ENCODE data around the gene OR2B6. TPM values are rescaled to one million over a fixed set of nuclear protein-coding genes. Genes with fewer than 3 reads are reported as not detected.

OR2B6 gene
- total and polyA plus RNA-seq, 4 donors, result not detected

- DNase-seq (ENCODE audit: low read depth in 4 of 6, low spot score in 6 of 6), result peak in 1 of 6 donors; percentile 54
- Histone ChIP-seq H3K4me1 (ENCODE audit: control insufficient read depth, insufficient read depth, low read length) (no peaks in the 10 kb centered on the region), H3K9me3 (ENCODE audit: control insufficient read depth, insufficient read depth, low read length) (no peaks in the 10 kb centered on the region), H3K36me3 (ENCODE audit: control insufficient read depth, insufficient read depth, low read length) (no peaks in the 10 kb centered on the region), H3K27me3 (ENCODE audit: control insufficient read depth, insufficient read depth, low read length) (no peaks in the 10 kb centered on the region), H3K4me3 (ENCODE audit: low read depth, low read length) (no peak overlapping the region), H3K27ac (ENCODE audit: low read depth, low read length) (no peak overlapping the region)
- no CpG with 5 or more reads among the region's 1 CpG for whole genome bisulfite sequencing (ENCODE audit: insufficient coverage)
Observed at GRCh38 chr6:27980111-27980510, 23.1 kb downstream of the OR2B6 start.

DNA sequence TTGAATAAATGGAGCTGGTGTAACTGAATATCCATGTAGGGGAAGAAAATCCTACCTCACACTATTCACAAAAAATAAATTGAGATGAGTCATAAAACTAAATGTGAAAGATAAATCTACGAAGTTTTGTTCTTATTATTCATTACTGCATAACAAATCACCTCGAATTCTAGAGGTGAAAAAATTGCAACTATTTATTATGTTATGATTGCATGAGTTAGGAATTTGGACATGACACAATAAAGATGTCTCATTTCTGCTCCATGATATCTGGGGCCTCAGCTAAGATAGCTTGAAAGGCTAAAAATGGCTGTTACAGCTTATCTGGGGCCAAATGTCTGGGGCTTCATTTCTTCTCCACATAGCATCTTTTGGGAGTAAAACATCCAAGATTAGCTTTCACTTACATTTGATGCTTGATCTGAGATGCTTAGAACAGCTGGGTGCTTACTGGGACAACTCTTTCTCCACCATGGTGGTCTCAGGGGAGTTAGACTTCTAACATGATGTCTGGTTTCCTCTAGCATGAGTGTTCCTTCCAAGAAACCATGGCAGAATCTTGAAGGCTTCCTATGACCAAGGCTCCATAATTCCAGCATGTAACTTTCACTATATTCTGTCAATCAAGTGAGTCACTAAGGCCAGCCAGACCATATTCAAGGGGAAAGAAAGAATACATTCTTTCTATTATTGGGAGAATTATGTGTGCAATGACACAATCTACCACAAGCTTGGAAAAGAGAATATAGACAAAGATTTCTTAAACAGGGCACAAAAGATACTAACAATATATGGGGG, 30.1 kb downstream of the OR2B6 start:
- no CpG with 5 or more reads among the region's 2 CpGs for WGBS (ENCODE audit: insufficient coverage)

DNA sequence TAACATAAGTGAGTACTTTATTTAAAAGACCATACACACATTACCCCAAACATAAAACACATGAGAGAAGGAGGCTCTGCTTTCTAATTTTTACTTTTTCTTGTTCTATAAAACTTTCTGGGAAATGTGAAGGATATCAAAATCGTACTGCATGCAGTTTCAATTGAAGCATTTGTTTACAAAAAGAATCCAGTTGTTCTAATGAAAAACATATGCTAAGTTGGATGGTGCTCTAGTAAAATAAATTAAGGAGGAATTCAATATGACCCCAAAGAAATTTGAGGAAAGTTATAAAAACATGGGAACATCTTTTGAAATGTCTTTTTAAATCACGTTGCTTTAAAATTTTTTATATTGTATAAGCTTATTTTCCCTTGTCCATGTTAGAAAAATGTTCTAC, 37.6 kb downstream of the OR2B6 start:
- Histone ChIP-seq H3K36me3 (ENCODE audit: control insufficient read depth, insufficient read depth, low read length) (no peaks in the 10 kb centered on the region), H3K27me3 (ENCODE audit: control insufficient read depth, insufficient read depth, low read length) (peaks cover 4% of the 10 kb centered on the region), H3K27ac (ENCODE audit: low read depth, low read length) (no peak overlapping the region), H3K4me3 (ENCODE audit: low read depth, low read length) (no peak overlapping the region), H3K9me3 (ENCODE audit: control insufficient read depth, insufficient read depth, low read length) (no peaks in the 10 kb centered on the region), H3K4me1 (ENCODE audit: control insufficient read depth, insufficient read depth, low read length) (no peaks in the 10 kb centered on the region)
- no CpG with 5 or more reads among the region's 2 CpGs for WGBS (ENCODE audit: insufficient coverage)
- no peak for DNase-seq (ENCODE audit: low read depth in 4 of 6, low spot score in 6 of 6)

More for the DNA sequence above, 30.1 kb downstream of the OR2B6 start:
- Histone ChIP-seq H3K4me3 (ENCODE audit: low read depth, low read length) (no peak overlapping the region), H3K27me3 (ENCODE audit: control insufficient read depth, insufficient read depth, low read length) (peaks cover 2% of the 10 kb centered on the region), H3K9me3 (ENCODE audit: control insufficient read depth, insufficient read depth, low read length) (no peaks in the 10 kb centered on the region), H3K27ac (ENCODE audit: low read depth, low read length) (no peak overlapping the region), H3K36me3 (ENCODE audit: control insufficient read depth, insufficient read depth, low read length) (no peaks in the 10 kb centered on the region), H3K4me1 (ENCODE audit: control insufficient read depth, insufficient read depth, low read length) (no peaks in the 10 kb centered on the region)
- DNase-seq (ENCODE audit: low read depth in 4 of 6, low spot score in 6 of 6), result no peak

DNA sequence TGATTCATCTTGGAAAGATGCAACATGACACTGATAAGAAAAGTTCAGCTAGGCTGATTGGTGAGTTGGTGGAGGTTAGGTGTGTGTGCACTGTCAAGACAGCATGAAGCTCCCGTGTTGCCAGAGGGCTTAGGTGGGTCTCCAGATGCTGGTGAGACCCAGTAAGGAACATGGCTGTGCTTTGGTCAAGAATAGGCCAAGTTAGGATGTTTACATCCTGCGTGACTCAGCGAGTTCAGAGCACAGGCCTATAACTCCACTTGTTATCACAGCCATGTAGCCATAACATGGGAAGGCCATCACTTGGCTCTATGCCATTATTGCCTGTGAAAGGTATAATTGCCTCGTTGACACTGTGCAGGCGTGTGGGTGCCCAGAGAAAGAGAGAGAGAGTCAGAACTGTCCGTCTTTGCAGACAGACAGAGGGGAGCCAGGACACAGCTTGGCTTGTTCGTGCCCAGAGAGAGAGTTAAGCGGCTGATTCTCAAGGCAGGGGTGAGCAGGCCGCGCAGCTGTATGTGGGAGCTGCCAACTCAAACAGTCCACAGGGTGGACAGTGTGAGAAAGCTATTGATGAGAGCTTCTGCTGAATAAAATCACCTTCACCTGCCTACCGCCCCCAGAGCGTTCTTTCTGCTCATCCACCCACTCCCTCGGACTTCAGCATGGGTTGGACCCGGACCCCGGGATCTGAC, 43.5 kb downstream of the OR2B6 start:
- Histone ChIP-seq H3K9me3 (ENCODE audit: control insufficient read depth, insufficient read depth, low read length) (no peaks in the 10 kb centered on the region), H3K36me3 (ENCODE audit: control insufficient read depth, insufficient read depth, low read length) (no peaks in the 10 kb centered on the region), H3K4me3 (ENCODE audit: low read depth, low read length) (no peak overlapping the region), H3K27ac (ENCODE audit: low read depth, low read length) (no peak overlapping the region), H3K4me1 (ENCODE audit: control insufficient read depth, insufficient read depth, low read length) (peaks cover 2% of the 10 kb centered on the region), H3K27me3 (ENCODE audit: control insufficient read depth, insufficient read depth, low read length) (peaks cover 2% of the 10 kb centered on the region)
- DNase-seq (ENCODE audit: low read depth in 4 of 6, low spot score in 6 of 6), result peak in 1 of 6 donors; percentile 1
- 84% methylated on average over 11 of the region's 15 CpGs for WGBS (ENCODE audit: insufficient coverage)

GRCh38 chr6:28001351-28001750, 44.3 kb downstream of the OR2B6 start:
- no peak for DNase-seq (ENCODE audit: low read depth in 4 of 6, low spot score in 6 of 6)
- H3K27me3 ChIP-seq (ENCODE audit: control insufficient read depth, insufficient read depth, low read length), result peaks cover 2% of the 10 kb centered on the region
- H3K4me3 ChIP-seq (ENCODE audit: low read depth, low read length), result no peak overlapping the region
- no peaks in the 10 kb centered on the region for H3K36me3 ChIP-seq (ENCODE audit: control insufficient read depth, insufficient read depth, low read length)
- no peaks in the 10 kb centered on the region for H3K9me3 ChIP-seq (ENCODE audit: control insufficient read depth, insufficient read depth, low read length)
- no peak overlapping the region for H3K27ac ChIP-seq (ENCODE audit: low read depth, low read length)
- 89% methylated on average over 15 of the region's 15 CpGs for WGBS (ENCODE audit: insufficient coverage)
- H3K4me1 ChIP-seq (ENCODE audit: control insufficient read depth, insufficient read depth, low read length), result peaks cover 2% of the 10 kb centered on the region

DNA sequence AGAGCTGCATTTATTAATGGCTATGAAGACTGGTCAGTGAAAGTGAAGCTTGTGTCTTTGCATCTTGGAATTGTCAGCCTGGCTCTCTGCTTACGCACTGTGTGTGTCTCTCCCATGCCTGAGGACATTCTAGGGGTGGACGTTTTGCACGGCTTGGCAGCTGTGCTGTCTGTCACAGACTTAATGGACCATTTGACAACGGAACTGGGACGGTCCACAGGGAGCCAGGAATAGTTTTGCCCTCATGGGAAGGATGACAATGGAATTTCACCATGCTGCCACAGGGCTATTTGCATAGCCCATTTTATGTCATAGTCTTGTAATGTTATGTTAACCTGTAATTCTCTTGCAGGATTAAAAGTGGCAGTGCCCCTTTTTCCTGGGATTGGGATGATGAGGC, 44.7 kb downstream of the OR2B6 start:
- Histone ChIP-seq H3K4me1 (ENCODE audit: control insufficient read depth, insufficient read depth, low read length) (peaks cover 2% of the 10 kb centered on the region), H3K9me3 (ENCODE audit: control insufficient read depth, insufficient read depth, low read length) (no peaks in the 10 kb centered on the region), H3K27ac (ENCODE audit: low read depth, low read length) (no peak overlapping the region), H3K27me3 (ENCODE audit: control insufficient read depth, insufficient read depth, low read length) (peaks cover 2% of the 10 kb centered on the region), H3K4me3 (ENCODE audit: low read depth, low read length) (no peak overlapping the region), H3K36me3 (ENCODE audit: control insufficient read depth, insufficient read depth, low read length) (no peaks in the 10 kb centered on the region)
- 46% methylated on average over 5 of the region's 5 CpGs for WGBS (ENCODE audit: insufficient coverage)
- DNase-seq (ENCODE audit: low read depth in 4 of 6, low spot score in 6 of 6), result no peak

DNA sequence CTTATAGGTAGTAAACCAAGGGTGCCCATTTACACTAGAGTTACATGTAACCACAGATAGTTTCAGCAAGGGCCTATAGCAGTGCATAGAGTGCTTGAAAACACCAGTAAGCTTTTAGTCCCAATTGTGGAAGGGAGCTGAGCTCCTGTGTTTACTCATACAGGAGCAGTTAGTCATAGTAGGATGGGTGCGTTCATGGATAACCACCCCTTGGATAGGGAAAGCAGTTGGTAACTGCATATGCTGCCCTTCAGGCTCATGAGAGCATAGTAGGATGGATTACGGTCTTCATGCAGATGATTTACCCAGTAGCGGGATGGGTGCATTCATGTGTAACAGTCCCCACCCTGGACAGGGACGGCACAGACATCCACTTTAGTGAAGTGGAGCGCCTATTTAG, 45.1 kb downstream of the OR2B6 start:
- H3K27ac ChIP-seq (ENCODE audit: low read depth, low read length), result no peak overlapping the region
- DNase-seq (ENCODE audit: low read depth in 4 of 6, low spot score in 6 of 6), result no peak
- WGBS (ENCODE audit: insufficient coverage), result 86% methylated on average over 5 of the region's 5 CpGs

GRCh38 chr6:28003059-28003458, 46.0 kb downstream of the OR2B6 start:
- DNase-seq (ENCODE audit: low read depth in 4 of 6, low spot score in 6 of 6), result no peak
- Histone ChIP-seq H3K9me3 (ENCODE audit: control insufficient read depth, insufficient read depth, low read length) (no peaks in the 10 kb centered on the region), H3K27ac (ENCODE audit: low read depth, low read length) (no peak overlapping the region), H3K36me3 (ENCODE audit: control insufficient read depth, insufficient read depth, low read length) (no peaks in the 10 kb centered on the region), H3K27me3 (ENCODE audit: control insufficient read depth, insufficient read depth, low read length) (peaks cover 2% of the 10 kb centered on the region), H3K4me3 (ENCODE audit: low read depth, low read length) (no peak overlapping the region), H3K4me1 (ENCODE audit: control insufficient read depth, insufficient read depth, low read length) (peaks cover 2% of the 10 kb centered on the region)
- 82% methylated on average over 4 of the region's 5 CpGs for WGBS (ENCODE audit: insufficient coverage)

More for the DNA sequence above, 45.1 kb downstream of the OR2B6 start:
- Histone ChIP-seq H3K4me1 (ENCODE audit: control insufficient read depth, insufficient read depth, low read length) (peaks cover 2% of the 10 kb centered on the region), H3K9me3 (ENCODE audit: control insufficient read depth, insufficient read depth, low read length) (no peaks in the 10 kb centered on the region), H3K36me3 (ENCODE audit: control insufficient read depth, insufficient read depth, low read length) (no peaks in the 10 kb centered on the region), H3K27me3 (ENCODE audit: control insufficient read depth, insufficient read depth, low read length) (peaks cover 2% of the 10 kb centered on the region), H3K4me3 (ENCODE audit: low read depth, low read length) (no peak overlapping the region)

DNA sequence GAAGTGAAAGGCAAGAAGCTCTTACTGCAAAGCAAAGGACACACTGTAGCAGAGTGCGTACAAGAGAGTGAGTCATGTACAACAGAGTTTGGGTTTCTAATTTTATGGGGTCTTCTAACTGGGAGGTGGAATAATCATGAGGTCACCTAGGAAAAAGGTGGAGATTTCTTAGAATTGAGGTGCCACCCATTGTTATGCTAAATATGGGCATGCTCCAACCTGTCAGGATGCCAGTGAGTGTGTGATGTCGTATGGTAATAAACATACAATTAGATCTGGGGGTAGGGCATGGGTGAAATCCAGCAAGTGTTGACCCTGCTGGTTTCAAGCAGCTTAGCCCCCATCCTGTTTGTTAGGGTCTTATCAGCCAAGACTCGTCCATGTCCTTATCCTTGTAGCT, 46.6 kb downstream of the OR2B6 start:
- no peaks in the 10 kb centered on the region for H3K36me3 ChIP-seq (ENCODE audit: control insufficient read depth, insufficient read depth, low read length)
- no peak for DNase-seq (ENCODE audit: low read depth in 4 of 6, low spot score in 6 of 6)
- 80% methylated on average over 2 of the region's 3 CpGs for WGBS (ENCODE audit: insufficient coverage)
- no peak overlapping the region for H3K4me3 ChIP-seq (ENCODE audit: low read depth, low read length)
- no peak overlapping the region for H3K27ac ChIP-seq (ENCODE audit: low read depth, low read length)
- H3K9me3 ChIP-seq (ENCODE audit: control insufficient read depth, insufficient read depth, low read length), result no peaks in the 10 kb centered on the region
- H3K4me1 ChIP-seq (ENCODE audit: control insufficient read depth, insufficient read depth, low read length), result peaks cover 2% of the 10 kb centered on the region
- no peaks in the 10 kb centered on the region for H3K27me3 ChIP-seq (ENCODE audit: control insufficient read depth, insufficient read depth, low read length)

Data from spinal cord (tissue), 10 donors.